T-helper 1 cell (primary cell): ENCODE measurements around the gene CUEDC1.
A peak's percentile ranks its signal among the peaks of the same experiment; 100 is the strongest.

Experiments used
- DNase-seq, 5 donors: peaks; one replicate each; pipeline ENCODE4 v3.0.0-alpha.2; 2012 to 2020

CUEDC1 gene

GRCh38 chr17:57874058-57874419 is 81.2 kb downstream of the CUEDC1 start:
- no peak for DNase-seq

GRCh38 chr17:57873261-57874057 is 81.8 kb downstream of the CUEDC1 start:
- no peak for DNase-seq

- no peak for DNase-seq
These were observed 82.7 kb downstream of the CUEDC1 start for GRCh38 chr17:57872536-57872935.

GRCh38 chr17:57871863-57872262 is 83.3 kb downstream of the CUEDC1 start:
- DNase-seq = no peak

- no peak for DNase-seq
These were observed 84.1 kb downstream of the CUEDC1 start for GRCh38 chr17:57871155-57871554.

- DNase-seq = no peak
These were observed 85.0 kb downstream of the CUEDC1 start for GRCh38 chr17:57870283-57870635.

GRCh38 chr17:57869617-57870282 is 85.5 kb downstream of the CUEDC1 start:
- DNase-seq = no peak

GRCh38 chr17:57868910-57869616 is 86.1 kb downstream of the CUEDC1 start:
- DNase-seq = no peak

- DNase-seq = peak in 1 of 5 donors; percentile 17
These were observed 87.0 kb downstream of the CUEDC1 start for GRCh38 chr17:57868007-57868909.

GRCh38 chr17:57867126-57867525 is 88.1 kb downstream of the CUEDC1 start:
- no peak for DNase-seq

- no peak for DNase-seq
These were observed 88.5 kb downstream of the CUEDC1 start for GRCh38 chr17:57866723-57867122.

- DNase-seq = no peak
These were observed 88.9 kb downstream of the CUEDC1 start for GRCh38 chr17:57866319-57866718.

- DNase-seq = no peak
These were observed 90.9 kb downstream of the CUEDC1 start for GRCh38 chr17:57864273-57864672.

- DNase-seq = no peak
These were observed 92.2 kb downstream of the CUEDC1 start for GRCh38 chr17:57862694-57863667.

- DNase-seq = no peak
These were observed 93.2 kb downstream of the CUEDC1 start for GRCh38 chr17:57861790-57862693.

GRCh38 chr17:57861000-57861789 is 94.0 kb downstream of the CUEDC1 start:
- peak in 4 of 5 donors; percentile 17 to 31 (median 22) for DNase-seq

- no peak for DNase-seq
These were observed 94.7 kb downstream of the CUEDC1 start for GRCh38 chr17:57860414-57860999.

GRCh38 chr17:57859601-57860413 is 95.4 kb downstream of the CUEDC1 start:
- DNase-seq = no peak
